ACHN (cell line): ENCODE data around the gene TLK1.

Source experiments
- DNase-seq: peaks from one replicate; pipeline ENCODE4 v3.0.0-alpha.2; 2015
- in situ Hi-C: cut with HindIII; loops from 2 replicates; pipeline ENCODE4 v1.10.0; 2017; ENCODE audit warnings: low sequenced_read_pairs, low pct_ligation_motif_present, low pct_unique_long_range_greater_than_20kb

TLK1 gene

DNA sequence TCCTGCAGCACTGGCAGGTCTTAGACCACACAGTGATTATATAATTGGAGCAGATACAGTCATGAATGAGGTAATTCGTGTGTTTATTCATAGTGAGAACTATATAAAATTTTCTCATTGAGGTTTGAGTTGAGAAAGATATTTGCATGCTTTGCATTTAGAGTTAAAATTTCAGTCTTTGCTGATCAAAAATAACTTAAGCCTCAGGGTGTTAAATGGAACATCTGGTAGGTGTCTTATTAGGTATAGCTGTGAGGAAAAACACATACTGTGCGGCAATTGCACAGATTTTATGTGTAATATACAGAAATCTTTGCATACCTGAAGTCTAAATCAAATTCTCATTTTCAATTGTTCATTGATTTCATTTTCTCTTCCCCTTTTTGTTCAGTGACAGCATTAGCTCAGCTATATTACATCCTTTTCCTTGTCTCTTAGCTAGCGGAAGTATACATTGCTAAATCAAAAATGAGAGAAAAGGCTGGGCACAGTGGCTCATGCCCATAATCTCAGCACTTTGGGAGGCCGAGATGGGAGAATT is 210.4 kb downstream of the TLK1 start:
- in situ Hi-C loops: no loop called here
- DNase-seq: no peak

DNA sequence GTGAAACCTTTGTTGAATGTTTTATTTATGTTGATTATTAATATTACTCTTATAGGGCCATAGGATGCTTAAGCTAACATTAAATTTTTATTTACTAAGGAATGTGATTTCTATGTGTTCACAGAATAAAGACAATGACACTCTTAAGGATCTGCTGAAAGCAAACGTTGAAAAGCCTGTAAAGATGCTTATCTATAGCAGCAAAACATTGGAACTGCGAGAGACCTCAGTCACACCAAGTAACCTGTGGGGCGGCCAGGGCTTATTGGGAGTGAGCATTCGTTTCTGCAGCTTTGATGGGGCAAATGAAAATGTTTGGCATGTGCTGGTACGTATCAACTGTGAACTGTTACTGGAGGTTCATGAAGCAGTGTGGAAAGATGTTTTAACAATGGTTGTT is 211.3 kb downstream of the TLK1 start:
- no peak for DNase-seq
- in situ Hi-C loops: no loop called here

DNA sequence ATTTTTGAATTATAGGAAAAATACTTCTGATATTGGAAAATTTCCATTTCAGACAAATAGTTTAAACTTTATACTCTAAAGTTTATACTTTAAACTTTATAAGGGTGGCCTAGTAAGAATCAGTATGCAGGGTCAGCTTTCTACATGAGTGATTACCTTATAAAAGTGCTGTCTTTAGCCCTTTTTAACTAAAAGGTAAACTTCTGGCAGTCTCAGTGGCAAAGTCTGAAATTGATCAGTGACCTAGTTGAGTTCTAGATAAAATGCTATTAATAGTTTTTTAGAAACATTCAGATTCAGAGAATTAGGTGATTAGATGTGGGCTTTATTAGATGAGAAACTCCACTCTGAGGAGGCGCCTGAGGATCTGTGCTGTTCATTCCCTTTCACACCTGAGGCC is 216.1 kb downstream of the TLK1 start:
- DNase-seq: no peak
- in situ Hi-C loops: no loop called here

DNA sequence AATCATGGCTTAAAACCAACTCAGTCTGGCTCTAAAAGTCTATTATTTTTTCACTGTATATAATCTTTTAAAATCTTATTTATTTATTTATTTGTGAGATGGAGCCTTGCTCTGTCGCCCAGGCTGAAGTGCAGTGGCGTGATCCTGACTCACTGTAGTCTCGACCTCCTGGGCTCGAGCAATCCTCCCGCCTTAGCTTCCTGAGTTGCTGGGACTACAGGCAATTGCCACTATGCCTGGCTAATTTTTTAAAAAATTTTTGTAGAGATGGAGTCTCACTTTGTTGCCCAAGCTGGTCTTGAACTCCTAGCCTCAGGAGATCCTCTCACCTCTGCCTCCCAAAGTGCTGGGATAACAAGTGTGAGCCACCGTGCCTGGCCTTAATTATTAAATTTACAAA is 217.1 kb downstream of the TLK1 start:
- DNase-seq: no peak
- in situ Hi-C loops: no loop called here

DNA sequence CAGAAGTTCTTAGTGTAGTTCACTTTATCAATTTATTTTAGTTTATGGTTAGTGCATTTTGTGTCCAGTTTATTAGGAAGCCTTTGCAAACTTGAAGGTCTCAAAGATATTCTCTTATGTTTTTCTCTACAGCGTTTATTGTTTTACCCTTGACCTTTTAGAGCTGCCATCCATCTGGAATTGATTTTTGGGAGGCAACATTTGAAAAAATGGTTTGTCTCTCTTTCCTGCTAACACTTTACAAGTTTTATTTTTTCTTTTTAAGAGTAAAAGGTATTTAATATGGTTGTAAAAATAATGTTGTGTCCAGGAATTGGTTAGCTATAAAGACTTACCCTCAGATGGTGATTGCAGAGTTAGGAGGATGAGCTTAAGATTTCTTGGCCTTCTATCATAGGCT is 217.7 kb downstream of the TLK1 start:
- in situ Hi-C loops: no loop called here
- DNase-seq: no peak

DNA sequence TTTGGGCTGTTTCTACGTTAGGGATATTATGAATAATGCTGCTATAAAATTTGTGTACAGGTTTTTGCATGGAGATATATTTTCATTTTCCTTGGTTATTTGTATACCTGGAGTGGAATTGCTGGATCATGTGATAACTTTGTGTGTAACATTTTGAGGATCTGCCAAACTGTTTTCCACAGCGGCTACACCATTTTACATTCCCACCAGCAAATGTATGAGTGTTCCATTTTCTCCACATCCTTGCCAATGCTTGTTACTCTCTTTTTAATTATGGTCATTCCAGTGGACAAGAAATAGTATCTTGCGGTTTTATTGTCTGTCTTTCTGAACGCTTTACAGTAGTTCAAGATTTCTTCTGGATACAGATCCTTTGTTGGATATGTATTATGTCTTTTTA is 218.1 kb downstream of the TLK1 start:
- in situ Hi-C loops: no loop called here
- no peak for DNase-seq
